ENCODE measurements around the gene RAB1B.

Gene RAB1B

DNA sequence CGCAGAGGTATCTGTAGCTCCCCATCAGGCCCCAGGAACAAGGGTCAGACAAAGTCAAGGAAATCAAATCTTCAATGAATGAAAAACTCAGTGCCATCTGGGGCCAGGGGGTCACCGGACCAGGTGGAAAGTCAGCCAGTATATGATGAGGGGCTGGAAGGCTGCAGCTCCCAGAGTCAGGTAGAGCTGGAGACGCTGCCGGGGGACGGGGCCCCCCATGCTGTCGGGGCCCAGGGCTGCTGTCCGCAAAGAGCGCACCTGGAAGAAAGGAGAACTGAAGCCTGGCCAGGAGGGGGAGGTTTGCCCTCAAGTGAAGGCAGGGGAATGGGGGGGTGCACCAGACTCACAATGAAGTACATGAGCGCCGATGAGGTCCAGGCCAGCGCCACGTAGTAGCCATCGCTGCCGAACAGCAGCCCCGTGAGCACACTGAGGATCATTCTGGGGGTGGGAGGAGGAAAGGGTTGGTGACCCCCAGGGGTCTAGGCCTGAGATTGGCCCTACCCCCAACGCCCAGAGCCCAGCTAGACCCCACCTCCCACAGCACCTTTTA is 16.2 kb downstream of the RAB1B start:
- DNase-seq (ENCODE audit: low read depth) = no peak

DNA sequence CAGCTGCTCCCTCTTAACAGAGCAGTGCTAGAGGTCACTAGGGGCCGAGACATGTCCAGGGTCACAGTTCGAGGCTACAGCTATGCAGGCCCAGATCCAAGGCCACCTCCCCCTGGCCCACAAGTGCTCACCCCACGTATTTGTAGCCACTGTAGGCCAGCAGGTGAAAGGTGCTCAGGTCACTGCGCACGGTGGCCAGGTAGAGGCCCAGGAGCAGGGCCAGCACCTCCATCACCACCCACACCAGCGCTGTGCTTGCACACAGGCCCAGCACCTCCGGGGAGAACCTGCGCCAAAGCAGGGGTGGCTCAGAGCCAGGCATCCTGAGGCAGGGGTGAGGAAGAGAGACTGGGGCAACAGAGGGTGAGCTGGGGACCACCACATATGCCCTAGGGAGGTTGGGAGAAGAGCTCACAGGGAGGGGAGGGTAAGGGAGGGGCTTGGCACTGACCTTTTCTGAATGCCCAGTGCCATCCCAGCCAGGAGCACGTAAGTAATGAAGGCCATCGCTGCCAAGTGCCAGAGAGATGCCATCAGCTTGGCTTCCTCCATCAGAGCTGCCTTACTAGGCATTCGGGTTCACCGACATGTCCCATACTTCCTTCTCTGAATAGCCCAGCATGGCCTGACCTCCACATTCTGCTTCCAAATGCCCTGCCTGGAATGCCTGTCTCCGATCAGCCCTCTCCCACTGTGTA is 17.0 kb downstream of the RAB1B start:
- no peak for DNase-seq (ENCODE audit: low read depth)

DNA sequence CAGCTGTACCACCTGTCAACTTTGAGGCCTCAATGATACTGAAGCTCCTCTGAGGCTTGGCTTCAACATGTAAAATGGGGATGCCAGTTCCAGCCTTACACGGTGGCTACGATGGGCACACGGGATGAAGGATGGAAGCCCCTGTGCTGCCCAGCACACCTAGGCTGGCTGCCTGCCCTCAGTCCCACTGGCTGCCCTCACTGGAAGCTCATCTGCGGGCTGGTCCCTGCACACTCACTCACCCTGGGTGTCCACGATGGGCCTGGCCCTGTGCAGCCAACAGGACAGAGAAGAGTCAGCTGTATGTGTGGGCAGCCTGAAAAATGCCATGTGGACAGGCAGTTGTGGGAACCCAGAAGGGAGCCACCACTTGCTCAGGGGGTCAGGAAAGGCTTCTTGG is 18.3 kb downstream of the RAB1B start:
- no peak for DNase-seq (ENCODE audit: low read depth)

- no peak for DNase-seq (ENCODE audit: low read depth)
These were observed 18.9 kb downstream of the RAB1B start for GRCh38 chr11:66287211-66287888.

- DNase-seq (ENCODE audit: low read depth) = no peak
These were observed 19.6 kb downstream of the RAB1B start for GRCh38 chr11:66287889-66288670.

- DNase-seq (ENCODE audit: low read depth) = peak; percentile 99
These were observed 20.5 kb downstream of the RAB1B start, which contains the start of gene YIF1A for GRCh38 chr11:66288671-66289547. TSS of gene YIF1A (minus strand) at chr11:66289143. CDS start at chr11:66288985, 158 bp downstream.

DNA sequence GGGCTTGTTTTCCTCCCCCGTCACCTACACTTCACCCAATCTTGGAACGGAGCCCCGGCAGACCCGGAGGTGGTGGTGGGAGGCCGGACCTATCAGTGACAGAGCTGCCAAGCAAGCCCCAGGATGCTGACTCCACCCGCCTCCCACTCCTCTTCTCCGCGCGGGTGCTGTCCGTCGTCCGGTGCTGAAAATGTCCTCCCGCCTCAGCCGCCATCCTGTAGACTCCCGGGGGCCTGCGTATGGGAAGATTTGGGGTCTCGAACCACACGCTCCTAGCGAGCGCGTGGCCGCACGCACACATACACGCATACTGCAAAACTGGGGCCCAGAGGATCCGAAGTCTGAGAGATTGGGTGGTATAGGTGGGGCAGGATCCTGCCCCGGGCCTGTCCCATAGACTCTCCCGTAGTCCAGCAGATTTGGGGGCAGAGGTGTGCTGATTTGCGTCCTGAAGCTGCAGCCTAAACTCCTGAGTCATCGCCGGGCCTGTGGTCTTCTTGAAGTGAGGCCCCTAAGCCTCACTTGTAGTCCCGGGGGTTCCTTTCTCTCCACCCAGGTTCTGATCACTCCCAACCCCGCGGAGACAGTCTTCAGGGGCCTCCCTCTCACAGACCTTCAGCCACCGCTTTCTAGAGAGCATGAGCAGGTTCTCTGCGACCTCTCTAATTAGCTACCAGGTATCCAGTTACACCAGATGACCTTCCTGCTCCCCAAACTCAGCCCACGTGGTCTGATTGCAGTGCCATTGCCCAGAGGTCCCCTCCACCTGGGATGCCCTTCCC is 21.3 kb downstream of the RAB1B start:
- no peak for DNase-seq (ENCODE audit: low read depth)

GRCh38 chr11:66290330-66290621 is 21.8 kb downstream of the RAB1B start:
- DNase-seq (ENCODE audit: low read depth) = no peak

GRCh38 chr11:66291303-66291705 is 22.9 kb downstream of the RAB1B start:
- DNase-seq (ENCODE audit: low read depth) = no peak

DNA sequence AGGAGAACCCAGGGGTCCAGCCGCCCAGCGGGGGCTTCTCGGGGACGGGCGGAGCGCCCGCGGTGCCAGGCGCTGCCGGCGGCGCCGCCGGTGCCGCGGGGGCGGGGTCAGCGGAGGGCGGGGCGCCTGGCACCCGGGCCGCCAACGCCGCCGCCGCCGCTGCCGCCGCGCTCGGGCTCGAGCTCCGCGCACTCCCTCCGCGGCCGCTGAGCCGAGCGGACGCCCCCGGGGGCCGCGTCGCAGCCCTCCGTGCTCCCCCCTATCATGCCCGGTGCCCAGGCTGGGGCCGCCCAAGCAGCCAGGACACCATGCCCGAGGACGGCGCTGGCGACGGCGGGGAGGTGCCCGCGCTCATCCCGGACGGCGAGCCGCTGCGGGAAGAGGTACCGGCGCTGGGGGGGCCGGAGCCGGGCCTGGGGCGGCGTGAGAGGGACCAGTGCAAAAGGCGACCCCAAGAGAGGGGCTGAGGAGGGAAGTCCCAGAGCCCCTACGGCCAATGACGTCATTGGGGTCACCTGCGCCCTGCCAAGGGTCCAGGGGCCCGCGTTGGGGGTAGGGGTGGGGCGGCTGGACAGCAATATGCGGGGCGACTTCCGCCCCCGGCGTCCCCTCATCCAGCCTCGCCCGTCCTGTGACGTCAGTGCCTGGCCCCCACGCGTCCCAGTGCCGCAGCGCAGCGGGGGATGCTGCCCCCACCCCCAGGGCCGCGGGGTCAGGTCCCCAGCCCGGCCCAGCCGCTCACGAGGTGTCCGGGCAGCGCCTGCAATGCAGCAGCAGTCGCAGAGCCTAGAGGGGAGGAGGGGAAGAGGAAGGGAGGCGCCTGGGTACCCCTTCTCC is 23.5 kb downstream of the RAB1B start, which contains the start of gene TMEM151A:
TSS of gene TMEM151A (plus strand) at position 189 of the 837 bp plus-strand sequence. CDS start at position 309, 120 bp downstream.
- DNase-seq (ENCODE audit: low read depth) = no peak

GRCh38 chr11:66292543-66293332 is 24.3 kb downstream of the RAB1B start:
- no peak for DNase-seq (ENCODE audit: low read depth)

DNA sequence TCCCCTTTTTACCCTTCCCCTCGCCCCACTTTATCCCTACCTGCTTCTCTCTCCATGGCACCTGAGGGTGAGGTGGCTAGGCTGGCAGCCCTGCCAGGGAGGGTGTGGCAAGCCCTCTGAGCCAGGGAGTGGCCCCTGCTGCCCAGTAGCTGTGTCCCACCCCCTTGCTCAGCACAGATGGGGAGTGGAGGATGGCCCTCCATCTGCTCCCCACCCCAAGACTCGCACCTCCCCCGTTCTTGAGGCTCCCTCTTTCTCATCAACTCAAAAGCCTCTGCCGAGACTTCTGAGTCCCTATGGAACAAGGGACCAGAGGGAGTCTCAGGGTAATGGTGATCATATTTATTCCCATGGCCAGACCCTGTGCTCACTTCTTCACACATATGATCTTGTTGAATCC is 24.9 kb downstream of the RAB1B start:
- no peak for DNase-seq (ENCODE audit: low read depth)

- no peak for DNase-seq (ENCODE audit: low read depth)
These were observed 25.6 kb downstream of the RAB1B start for GRCh38 chr11:66293777-66294625.

- no peak for DNase-seq (ENCODE audit: low read depth)
These were observed 26.5 kb downstream of the RAB1B start for GRCh38 chr11:66294626-66295620.

GRCh38 chr11:66297610-66298009 is 29.2 kb downstream of the RAB1B start:
- DNase-seq (ENCODE audit: low read depth) = no peak

GRCh38 chr11:66299186-66299585 is 30.7 kb downstream of the RAB1B start:
- DNase-seq (ENCODE audit: low read depth) = no peak

DNA sequence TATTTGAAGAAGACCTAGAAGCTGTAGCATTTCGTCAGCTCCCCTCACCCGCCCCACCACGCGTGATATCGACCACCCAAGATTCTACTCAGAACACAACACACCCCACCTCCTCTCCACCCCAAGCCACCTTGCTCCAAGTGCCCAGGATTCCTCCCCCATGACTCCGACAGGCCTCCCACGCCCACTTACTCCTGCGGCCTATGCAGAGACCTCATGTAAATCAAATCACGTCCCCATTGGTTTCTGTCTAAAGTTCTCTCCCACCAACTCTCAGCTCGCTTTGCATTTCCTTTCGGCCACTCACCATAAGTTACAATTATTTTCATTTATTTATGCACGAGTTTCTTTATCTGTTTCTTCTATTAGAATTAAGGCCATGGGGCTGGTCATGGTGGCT is 34.2 kb downstream of the RAB1B start:
- no peak for DNase-seq (ENCODE audit: low read depth)
